SU-DHL-6 (cell line): Measurements from ENCODE around the gene AFG3L2.
"Not testable (repeated sequence)": the region's sequence is repeated elsewhere in the genome, so short reads cannot be mapped to it uniquely, and the experiment has no call there.

Experiments
- CTCF ChIP-seq: fragments of 200-600 bp; sonication (generic); IDR thresholded peaks from one replicate; pipeline ENCODE4 v1.5.1; 2017; ENCODE audit warnings: antibody characterized with exemption, mild to moderate bottlenecking, low read length, moderate library complexity; ENCODE audit not compliant: insufficient read depth, poor library complexity, severe bottlenecking
- EZH2phosphoT487 ChIP-seq: fragments of 200-600 bp; sonication (generic), shearing (Covaris generic); conservative IDR thresholded peaks from 2 replicates; pipeline ENCODE4 v1.6.1; 2018; ENCODE audit warnings: mild to moderate bottlenecking, antibody characterized with exemption, low read length, moderate library complexity, mixed read lengths

GRCh38 chr18:12383759-12384158 lies 6.7 kb upstream of the AFG3L2 start:
- TF ChIP-seq CTCF, EZH2phosphoT487: not testable (repeated sequence)
